Epidermal melanocyte (primary cell): ENCODE data around the gene MYH11.
"Not testable (repeated sequence)": the region's sequence is repeated elsewhere in the genome, so short reads cannot be mapped to it uniquely, and the experiment has no call there.

Source experiments
- DNase-seq: peaks from one replicate; pipeline ENCODE4 v3.0.0; 2011; ENCODE audit warnings: low spot score; ENCODE audit not compliant: insufficient read length

Gene MYH11

GRCh38 chr16:15682105-15682570 is 174.7 kb downstream of the MYH11 start:
- DNase-seq: peak; percentile 30

- no peak for DNase-seq
These were observed 179.4 kb downstream of the MYH11 start for GRCh38 chr16:15677447-15677846.

- no peak for DNase-seq
These were observed 180.3 kb downstream of the MYH11 start for GRCh38 chr16:15676506-15676905.

GRCh38 chr16:15674571-15674970 is 182.3 kb downstream of the MYH11 start:
- no peak for DNase-seq

GRCh38 chr16:15672514-15673167 is 184.2 kb downstream of the MYH11 start:
- DNase-seq: peak; percentile 82

GRCh38 chr16:15672127-15672513 is 184.7 kb downstream of the MYH11 start:
- not testable (repeated sequence) for DNase-seq

- no peak for DNase-seq
These were observed 185.2 kb downstream of the MYH11 start for GRCh38 chr16:15671530-15672117.

GRCh38 chr16:15667091-15667742 is 189.6 kb downstream of the MYH11 start:
- no peak for DNase-seq

- DNase-seq: no peak
These were observed 191.7 kb downstream of the MYH11 start for GRCh38 chr16:15665107-15665506.

- no peak for DNase-seq
These were observed 196.6 kb downstream of the MYH11 start for GRCh38 chr16:15660203-15660601.

GRCh38 chr16:15658556-15658955 is 198.3 kb downstream of the MYH11 start:
- no peak for DNase-seq

GRCh38 chr16:15658149-15658548 is 198.7 kb downstream of the MYH11 start:
- no peak for DNase-seq

- DNase-seq: not testable (repeated sequence)
These were observed 201.3 kb downstream of the MYH11 start for GRCh38 chr16:15655561-15655960.

GRCh38 chr16:15654591-15654990 is 202.2 kb downstream of the MYH11 start:
- no peak for DNase-seq

- DNase-seq: no peak
These were observed 203.6 kb downstream of the MYH11 start for GRCh38 chr16:15653227-15653626.
